ENCODE data around the gene WRAP73. TPM values are rescaled to one million over a fixed set of nuclear protein-coding genes. Genes with fewer than 3 reads are reported as not detected.

WRAP73 gene
- total RNA-seq, 1 experiment from 2014 or later, result 41.2 TPM

- Histone ChIP-seq H3K27ac (ENCODE audit: low read depth, low read length, poor library complexity, severe bottlenecking) (no peak overlapping the region), H3K36me3 (ENCODE audit: insufficient read depth, low read length, poor library complexity, severe bottlenecking) (no peaks in the 10 kb centered on the region), H3K27me3 (replicated peaks; ENCODE audit: insufficient read depth, low read depth, low read length, poor library complexity) (no peaks in the 10 kb centered on the region), H3K4me1 (ENCODE audit: insufficient read depth, low read length, poor library complexity, severe bottlenecking) (peaks cover 2% of the 10 kb centered on the region), H3K4me3 (ENCODE audit: low read depth, low read length, poor library complexity, severe bottlenecking) (no peak overlapping the region), H3K9me3 (ENCODE audit: low read depth, low read length, poor library complexity, severe bottlenecking) (no peaks in the 10 kb centered on the region)
- intact Hi-C loops (cut with micrococcal nuclease; ENCODE audit: unreplicated experiment), result no loop called here
- TF ChIP-seq EZH2 (IDR thresholded peaks at IDR 0.05; ENCODE audit: borderline replicate concordance, low read depth, low read length, poor library complexity, severe bottlenecking), result no peak
- no peak for TF ChIP-seq CTCF (conservative IDR thresholded peaks at IDR 0.05; ENCODE audit: low read depth, low read length)
- ChIA-PET POLR2A (ENCODE audit: low non-redundant PET) (no interaction called here), CTCF (interaction anchor here (0.6 kb wide), 1 partner anchor 146 kb away, joined by 5 read pairs; no protein-coding TSS in a partner anchor)
- no peak for DNase-seq (ENCODE audit: low spot score)
- BruUV-seq (replicated peaks), result no TSS peak
Observed at GRCh38 chr1:3598522-3599285, 51.2 kb downstream of the WRAP73 start.

DNA sequence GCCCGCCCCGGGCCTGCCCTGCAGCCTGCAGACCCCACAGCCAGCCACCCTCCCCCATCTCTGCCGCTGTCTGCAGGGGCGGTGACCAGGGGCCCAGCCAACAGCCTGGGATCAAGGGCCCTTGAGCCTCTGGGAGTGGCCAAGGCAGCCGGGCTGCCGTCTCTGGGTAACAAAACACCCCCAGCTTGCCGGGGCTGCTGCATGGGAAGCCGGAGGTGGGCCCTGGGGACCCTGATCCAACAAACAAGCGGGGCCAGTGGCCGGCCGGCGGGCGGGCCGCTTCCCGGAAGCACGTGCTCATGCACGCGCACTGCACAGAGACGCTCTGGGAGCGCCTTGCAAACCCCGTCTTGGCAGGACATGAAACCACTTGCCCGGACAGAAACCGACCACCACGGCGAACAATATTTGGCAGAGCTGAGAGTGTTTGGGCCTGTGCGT, 51.8 kb downstream of the WRAP73 start:
- H3K36me3 ChIP-seq (ENCODE audit: insufficient read depth, low read length, poor library complexity, severe bottlenecking), result no peaks in the 10 kb centered on the region
- H3K9me3 ChIP-seq (ENCODE audit: low read depth, low read length, poor library complexity, severe bottlenecking), result no peaks in the 10 kb centered on the region
- H3K4me3 ChIP-seq (ENCODE audit: low read depth, low read length, poor library complexity, severe bottlenecking), result no peak overlapping the region
- ChIA-PET POLR2A (ENCODE audit: low non-redundant PET) (no interaction called here), CTCF (no interaction called here)
- DNase-seq (ENCODE audit: low spot score), result no peak
- TF ChIP-seq CTCF (conservative IDR thresholded peaks at IDR 0.05; ENCODE audit: low read depth, low read length) (no peak), EZH2 (IDR thresholded peaks at IDR 0.05; ENCODE audit: borderline replicate concordance, low read depth, low read length, poor library complexity, severe bottlenecking) (no peak)
- no TSS peak for BruUV-seq (replicated peaks)
- H3K27ac ChIP-seq (ENCODE audit: low read depth, low read length, poor library complexity, severe bottlenecking), result no peak overlapping the region
- no peaks in the 10 kb centered on the region for H3K27me3 ChIP-seq (replicated peaks; ENCODE audit: insufficient read depth, low read depth, low read length, poor library complexity)
- intact Hi-C loops (cut with micrococcal nuclease; ENCODE audit: unreplicated experiment), result no loop called here
- peaks cover 6% of the 10 kb centered on the region for H3K4me1 ChIP-seq (ENCODE audit: insufficient read depth, low read length, poor library complexity, severe bottlenecking)

DNA sequence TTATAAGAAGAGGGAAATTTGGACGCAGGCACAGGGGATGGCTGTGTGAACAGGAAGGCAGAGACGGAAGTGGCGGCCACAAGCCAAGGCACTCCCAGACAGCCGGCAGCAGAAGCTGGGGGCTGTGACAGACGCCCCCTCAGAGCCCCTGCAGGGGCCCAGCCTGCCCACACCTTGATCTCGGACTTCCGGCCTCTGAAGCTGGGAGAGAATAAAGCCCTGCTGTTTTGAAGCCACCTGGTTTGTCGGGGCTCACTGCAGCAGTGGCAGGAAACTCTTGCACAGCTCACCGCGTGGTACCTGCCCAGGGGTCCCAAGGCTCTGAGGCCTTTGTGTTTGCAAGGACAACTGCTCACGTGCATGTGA, 52.3 kb downstream of the WRAP73 start:
- ChIA-PET POLR2A (ENCODE audit: low non-redundant PET) (no interaction called here), CTCF (no interaction called here)
- no peak for DNase-seq (ENCODE audit: low spot score)
- Histone ChIP-seq H3K4me3 (ENCODE audit: low read depth, low read length, poor library complexity, severe bottlenecking) (no peak overlapping the region), H3K4me1 (ENCODE audit: insufficient read depth, low read length, poor library complexity, severe bottlenecking) (peaks cover 6% of the 10 kb centered on the region), H3K36me3 (ENCODE audit: insufficient read depth, low read length, poor library complexity, severe bottlenecking) (no peaks in the 10 kb centered on the region), H3K27ac (ENCODE audit: low read depth, low read length, poor library complexity, severe bottlenecking) (no peak overlapping the region), H3K9me3 (ENCODE audit: low read depth, low read length, poor library complexity, severe bottlenecking) (no peaks in the 10 kb centered on the region), H3K27me3 (replicated peaks; ENCODE audit: insufficient read depth, low read depth, low read length, poor library complexity) (no peaks in the 10 kb centered on the region)
- intact Hi-C loops (cut with micrococcal nuclease; ENCODE audit: unreplicated experiment), result no loop called here
- BruUV-seq (replicated peaks), result no TSS peak
- TF ChIP-seq CTCF (conservative IDR thresholded peaks at IDR 0.05; ENCODE audit: low read depth, low read length) (no peak), EZH2 (IDR thresholded peaks at IDR 0.05; ENCODE audit: borderline replicate concordance, low read depth, low read length, poor library complexity, severe bottlenecking) (no peak)
